ENCODE data around the gene FZD10. TPM values are rescaled to one million over a fixed set of nuclear protein-coding genes. Genes with fewer than 3 reads are reported as not detected.

Gene FZD10
- total and polyA plus RNA-seq, 12 donors: 0.04 to 0.24 (median 0.07) TPM; not detected in 5

- Histone ChIP-seq H3K9me3 (peaks cover 0 to 10% (median 0%) of the 10 kb centered on the region in 11 donors), H3K4me3 (no peak overlapping the region), H3K27ac (no peak overlapping the region), H3K4me1 (no peaks in the 10 kb centered on the region), H3K27me3 (peaks cover 0 to 20% (median 0%) of the 10 kb centered on the region in 7 donors), H3K36me3 (no peaks in the 10 kb centered on the region)
- no peak for ATAC-seq
- WGBS, 2 donors: 70 to 74% methylated on average over 4 of the region's 4 CpGs
- no peak for TF ChIP-seq CTCF (IDR thresholded peaks at IDR 0.05)
- intact Hi-C loops (cut with DNase I): no loop called here
- no peak for DNase-seq
Observed at GRCh38 chr12:130213249-130213648, 51.0 kb downstream of the FZD10 start.

- Histone ChIP-seq H3K9me3 (peaks cover 0 to 8% (median 0%) of the 10 kb centered on the region in 11 donors), H3K27ac (no peak overlapping the region), H3K4me1 (no peaks in the 10 kb centered on the region), H3K36me3 (no peaks in the 10 kb centered on the region), H3K27me3 (peaks cover 0 to 34% (median 6%) of the 10 kb centered on the region in 7 donors), H3K4me3 (no peak overlapping the region)
- intact Hi-C loops (cut with DNase I): no loop called here
- no peak for TF ChIP-seq CTCF (IDR thresholded peaks at IDR 0.05)
- ATAC-seq (no peak), DNase-seq (no peak)
- WGBS, 2 donors: 54 to 55% methylated on average over 16 of the region's 16 CpGs
Observed at GRCh38 chr12:130214686-130215395, 52.6 kb downstream of the FZD10 start.

Other genes starting within 250 kb of the FZD10 start
- gene PIWIL1, start 175.4 kb downstream of the FZD10 start, total RNA-seq: not detected
- gene PIWIL1, start 175.4 kb downstream of the FZD10 start, polyA plus RNA-seq: under 1 TPM in 1 of 2 donors, not detected in 1; 0.01 TPM

Data from heart right ventricle (tissue), 16 donors.